A549 (cell line): ENCODE data around the gene C1orf167.

Source experiments
- BHLHE40 ChIP-seq: IDR thresholded peaks from 2 replicates; pipeline ENCODE4 v1.6.1; 2012; ENCODE audit warnings: low read depth, low read length, inconsistent platforms
- CEBPB ChIP-seq, 2 experiments: fragments of >200 bp in 1 of 2; sonication (Bioruptor Twin) in 1 of 2; formaldehyde crosslinking in 1 of 2; IDR thresholded peaks; 2 replicates each; pipeline ENCODE4 v1.6.1; 2012 to 2016
- CTCF ChIP-seq: fragments of >200 bp; sonication (Bioruptor Twin); formaldehyde crosslinking; IDR thresholded peaks from 3 replicates; pipeline ENCODE4 v1.5.1; 2016
- HMGXB4 ChIP-seq: fragments of 250-450 bp; sonication (Bioruptor Pico); IDR thresholded peaks from 2 replicates; pipeline ENCODE4 v1.5.0; 2021; ENCODE audit warnings: mild to moderate bottlenecking, moderate library complexity, borderline replicate concordance
- JUN ChIP-seq, 2 experiments: fragments of >200 bp; sonication (Bioruptor Twin); formaldehyde crosslinking; IDR thresholded peaks; 2 replicates in 1 of 2; 3 replicates in 1 of 2; pipeline ENCODE4 v1.6.1; 2016 to 2017
- MAX ChIP-seq: IDR thresholded peaks from 2 replicates; pipeline ENCODE4 v1.6.1; 2012
- MYC ChIP-seq: IDR thresholded peaks from 2 replicates; pipeline ENCODE4 v1.6.1; 2012; ENCODE audit warnings: mild to moderate bottlenecking, inconsistent platforms, low read length, improper control_type of control experiment, borderline replicate concordance
- POLR2AphosphoS2 ChIP-seq: conservative IDR thresholded peaks from 2 replicates; pipeline ENCODE4 v1.6.1; 2012; ENCODE audit warnings: low read length, improper control_type of control experiment, inconsistent platforms
- RAD21 ChIP-seq, 2 experiments: fragments of >200 bp in 1 of 2; sonication (Bioruptor Twin) in 1 of 2; formaldehyde crosslinking in 1 of 2; IDR thresholded peaks in 1 of 2; conservative IDR thresholded peaks in 1 of 2; 2 replicates in 1 of 2; 3 replicates in 1 of 2; pipeline ENCODE4 v1.6.1; 2012 to 2018; ENCODE audit warnings: inconsistent platforms in 1 of 2
- REST ChIP-seq: fragments of 200-600 bp; sonication (generic); IDR thresholded peaks from 2 replicates; pipeline ENCODE4 v1.6.1; 2016; ENCODE audit warnings: antibody characterized with exemption, mild to moderate bottlenecking, moderate library complexity

GRCh38 chr1:11778844-11779623 lies 17.0 kb downstream of the C1orf167 start:
- TF ChIP-seq POLR2AphosphoS2 (no peak), CTCF (no peak), REST (no peak), RAD21 (conservative IDR thresholded peaks at IDR 0.05 in 1 of 2, IDR thresholded peaks at IDR 0.05 in 1 of 2) (no peak), JUN (IDR thresholded peaks at IDR 0.05) (no peak), MYC (no peak), HMGXB4 (CRISPR knock-in tag) (no peak), BHLHE40 (no peak), CEBPB (IDR thresholded peaks at IDR 0.05) (no peak), MAX (no peak)
